Panc1 (cell line): ENCODE data around the gene SPRING1. TPM values are rescaled to one million over a fixed set of nuclear protein-coding genes. Genes with fewer than 3 reads are reported as not detected.

ENCODE experiments used
- ATAC-seq: fragments of 200-7000 bp; cut with Tn5 transposase; 2 replicates; pipeline ENCODE4 v1.9.1; 2020; ENCODE audit warnings: mild to moderate bottlenecking, moderate library complexity
- BruUV-seq: library from RNA; stranded (reverse); fragments of 400-500 nt; replicated peaks from 2 replicates; lab custom pipeline; 2021; lab: Mats Ljungman, UMichigan
- CTCF ChIA-PET: fragments of 300-600 bp; sonication (Branson Sonifier 250); formaldehyde crosslinking; loops from one replicate; lab custom pipeline; 2022; ENCODE audit warnings: antibody characterized with exemption; lab: Charles Lee
- POLR2A ChIA-PET: fragments of 300-600 bp; sonication (Branson Sonifier 250); formaldehyde crosslinking; loops from one replicate; lab custom pipeline; 2022; ENCODE audit warnings: antibody characterized with exemption; lab: Charles Lee
- DNase-seq: peaks from one replicate; pipeline ENCODE4 v3.0.0-alpha.2; 2010; ENCODE audit warnings: low read depth, low spot score
- H3K27ac ChIP-seq: 2 replicates; pipeline ENCODE4 v1.5.1; 2011; ENCODE audit warnings: mild to moderate bottlenecking, low read length, inconsistent platforms
- H3K27me3 ChIP-seq: fragments of 200-500 bp; sonication (Bioruptor generic); 2 replicates; pipeline ENCODE4 v1.6.0; 2014; ENCODE audit warnings: low read length, inconsistent platforms; ENCODE audit not compliant: control insufficient read depth, insufficient read depth
- H3K36me3 ChIP-seq: fragments of 200-500 bp; sonication (Bioruptor generic); 2 replicates; pipeline ENCODE4 v1.5.1; 2014; ENCODE audit warnings: inconsistent platforms, mild to moderate bottlenecking, low read length, moderate library complexity; ENCODE audit not compliant: control insufficient read depth, insufficient read depth
- H3K4me1 ChIP-seq: 2 replicates; pipeline ENCODE4 v1.5.1; 2011; ENCODE audit warnings: inconsistent platforms, mild to moderate bottlenecking, low read length, moderate library complexity; ENCODE audit not compliant: control insufficient read depth, insufficient read depth
- H3K4me3 ChIP-seq, 2 experiments: 2 replicates each; pipeline ENCODE4 v1.5.1; 2011 to 2012; ENCODE audit warnings: low read depth in 2 of 2, low read length in 2 of 2, mild to moderate bottlenecking in 2 of 2, inconsistent platforms in 1 of 2, moderate library complexity in 1 of 2
- H3K9me3 ChIP-seq: fragments of 200-500 bp; sonication (Bioruptor generic); 2 replicates; pipeline ENCODE4 v1.5.1; 2014; ENCODE audit warnings: low read depth, mild to moderate bottlenecking, inconsistent platforms, low read length, moderate library complexity; ENCODE audit not compliant: control insufficient read depth, insufficient read depth
- CTCF ChIP-seq: fragments of 450-650 bp; IDR thresholded peaks from 2 replicates; pipeline ENCODE4 v1.5.1; 2017; ENCODE audit warnings: mild to moderate bottlenecking
- POLR2AphosphoS5 ChIP-seq: IDR thresholded peaks from 2 replicates; pipeline ENCODE4 v1.6.1; 2012; ENCODE audit warnings: mild to moderate bottlenecking, low read depth, low read length, moderate library complexity
- REST ChIP-seq, 2 experiments: IDR thresholded peaks; 2 replicates each; pipeline ENCODE4 v1.6.1; 2011 to 2012; ENCODE audit warnings: low read depth in 2 of 2, control low read depth in 1 of 2, low read length in 1 of 2, mild to moderate bottlenecking in 1 of 2, moderate library complexity in 1 of 2; ENCODE audit not compliant: insufficient read depth in 1 of 2
- SIN3A ChIP-seq: IDR thresholded peaks from 2 replicates; pipeline ENCODE4 v1.6.1; 2012; ENCODE audit warnings: low read depth, mild to moderate bottlenecking, low read length, moderate library complexity, borderline replicate concordance; ENCODE audit not compliant: insufficient read depth
- TCF7L2 ChIP-seq: IDR thresholded peaks from 2 replicates; pipeline ENCODE4 v1.6.1; 2011; ENCODE audit warnings: mild to moderate bottlenecking, low read depth, low read length, inconsistent platforms
- in situ Hi-C: cut with HindIII; loops from 2 replicates; pipeline ENCODE4 v1.10.0; 2016; ENCODE audit warnings: low sequenced_read_pairs, low pct_unique_long_range_greater_than_20kb
- intact Hi-C: fragments of 100-400 bp; cut with micrococcal nuclease; formaldehyde crosslinking; loops from one replicate; pipeline ENCODE4 v1.10.0; 2022; ENCODE audit not compliant: unreplicated experiment
- total RNA-seq: library from RNA; stranded (reverse); gene quantifications from one replicate; pipeline ENCODE4 v1.2.1, GENCODE V29; 2021; ENCODE audit not compliant: unreplicated experiment

Gene SPRING1
- total RNA-seq, 1 experiment from 2014 or later, result 71.1 TPM

- TF ChIP-seq TCF7L2 (no peak), REST (IDR thresholded peaks at IDR 0.05; ENCODE audit: insufficient read depth in 1 of 2, low read depth in 2 of 2, low read length in 1 of 2) (no peak), SIN3A (no peak), CTCF (no peak), POLR2AphosphoS5 (no peak)
- Histone ChIP-seq H3K27me3 (no peaks in the 10 kb centered on the region), H3K4me1 (no peaks in the 10 kb centered on the region; the same call in none of the 2 replicates), H3K36me3 (no peaks in the 10 kb centered on the region), H3K27ac (no peak overlapping the region), H3K4me3 (no peak overlapping the region), H3K9me3 (no peaks in the 10 kb centered on the region)
- no TSS peak for BruUV-seq
- POLR2A ChIA-PET, result no interaction called here
- no peak for ATAC-seq
- CTCF ChIA-PET, result interaction anchor here (0.5 kb wide), 1 partner anchor 535 kb away, joined by 5 read pairs; no protein-coding TSS in a partner anchor
- in situ Hi-C loops (no loop called here), intact Hi-C loops (loop anchor here (5.0 kb wide), 1 partner anchor 76 kb away; no protein-coding TSS in a partner anchor)
- DNase-seq, result no peak
Measured at GRCh38 chr12:116698116-116698515, 39.8 kb downstream of the SPRING1 start.

DNA sequence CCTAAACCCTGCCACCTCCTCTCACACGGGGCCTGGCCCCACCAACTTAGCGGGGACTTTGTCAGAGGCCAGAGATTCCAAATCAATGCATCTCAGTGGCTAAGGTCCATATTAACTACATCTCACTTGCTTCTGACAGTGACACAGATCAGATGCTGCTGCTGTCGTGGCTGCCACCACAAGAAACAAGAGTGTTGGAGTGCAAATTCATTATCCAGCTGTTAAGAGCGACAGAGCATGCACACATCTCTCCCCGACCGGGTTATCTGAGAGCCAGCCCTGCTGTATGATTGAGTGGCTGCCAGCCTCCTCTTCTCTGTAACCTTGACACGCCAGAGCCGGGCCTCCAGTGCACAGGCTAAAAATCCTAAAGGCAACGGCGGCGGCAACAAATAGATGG, 40.2 kb downstream of the SPRING1 start:
- peaks cover 4% of the 10 kb centered on the region for H3K4me1 ChIP-seq
- no peak overlapping the region for H3K4me3 ChIP-seq
- in situ Hi-C loops (no loop called here), intact Hi-C loops (loop anchor here (5.0 kb wide), 1 partner anchor 75 kb away; no protein-coding TSS in a partner anchor)
- POLR2A ChIA-PET, result no interaction called here
- TF ChIP-seq CTCF, result peak; percentile 30
- TF ChIP-seq REST (IDR thresholded peaks at IDR 0.05; ENCODE audit: insufficient read depth in 1 of 2, low read depth in 2 of 2, low read length in 1 of 2), result no peak
- TF ChIP-seq SIN3A, result no peak
- no peak for TF ChIP-seq POLR2AphosphoS5
- TF ChIP-seq TCF7L2, result no peak
- no peaks in the 10 kb centered on the region for H3K27me3 ChIP-seq
- peak; percentile 35 for ATAC-seq
- CTCF ChIA-PET, result interaction anchor here (0.8 kb wide), 1 partner anchor 700 kb away, joined by 6 read pairs; no protein-coding TSS in a partner anchor
- BruUV-seq, result no TSS peak
- no peaks in the 10 kb centered on the region for H3K36me3 ChIP-seq
- no peaks in the 10 kb centered on the region for H3K9me3 ChIP-seq
- no peak overlapping the region for H3K27ac ChIP-seq
- DNase-seq, result no peak
